MM.1S (cell line): ENCODE measurements around the gene NELFB.
A peak's percentile ranks its signal among the peaks of the same experiment; 100 is the strongest.

Experiments
- DNase-seq: peaks from one replicate; pipeline ENCODE4 v3.0.0-alpha.2; 2015
- H2AFZ ChIP-seq: fragments of 300-600 bp; sonication (generic); 2 replicates; pipeline ENCODE4 v1.6.0; 2016; ENCODE audit warnings: antibody characterized with exemption, low read length
- H3F3A ChIP-seq: fragments of 300-600 bp; sonication (generic); 2 replicates; pipeline ENCODE4 v1.6.1; 2016; ENCODE audit warnings: mild to moderate bottlenecking, antibody characterized with exemption, low read length, moderate library complexity, mixed read lengths; ENCODE audit not compliant: insufficient read depth
- H3K27ac ChIP-seq: fragments of 300-600 bp; sonication (generic); 2 replicates; pipeline ENCODE4 v1.5.1; 2016; ENCODE audit warnings: mild to moderate bottlenecking, low read length
- H3K27me3 ChIP-seq: fragments of 300-600 bp; sonication (generic); replicated peaks from 2 replicates; pipeline ENCODE4 v1.6.0; 2016; ENCODE audit warnings: low read length; ENCODE audit not compliant: insufficient read depth
- H3K36me3 ChIP-seq: fragments of 300-600 bp; sonication (generic); replicated peaks from 2 replicates; pipeline ENCODE4 v1.6.1; 2016; ENCODE audit warnings: mild to moderate bottlenecking, low read length, mixed read lengths; ENCODE audit not compliant: insufficient read depth
- H3K4me1 ChIP-seq: fragments of 300-600 bp; sonication (generic); 2 replicates; pipeline ENCODE4 v1.6.1; 2016; ENCODE audit warnings: low read length, mixed read lengths
- H3K4me2 ChIP-seq: fragments of 300-600 bp; sonication (generic); 2 replicates; pipeline ENCODE4 v1.6.0; 2016; ENCODE audit warnings: low read depth, low read length
- H3K4me3 ChIP-seq: fragments of 300-600 bp; sonication (generic); 2 replicates; pipeline ENCODE4 v1.5.1; 2016; ENCODE audit warnings: low read length, mixed read lengths
- H3K79me2 ChIP-seq: fragments of 300-600 bp; sonication (generic); 2 replicates; pipeline ENCODE4 v1.6.1; 2016; ENCODE audit warnings: mixed run types, low read length, mixed read lengths
- H3K9ac ChIP-seq: fragments of 300-600 bp; sonication (generic); 2 replicates; pipeline ENCODE4 v1.6.1; 2016; ENCODE audit warnings: low read length, mixed read lengths
- H3K9me2 ChIP-seq: fragments of 300-600 bp; sonication (generic); replicated peaks from 2 replicates; pipeline ENCODE4 v1.6.1; 2016; ENCODE audit warnings: mild to moderate bottlenecking, low read length, mixed read lengths; ENCODE audit not compliant: insufficient read depth
- H3K9me3 ChIP-seq: fragments of 300-600 bp; sonication (generic); replicated peaks from 2 replicates; pipeline ENCODE4 v1.6.1; 2016; ENCODE audit warnings: mild to moderate bottlenecking, low read length, mixed read lengths; ENCODE audit not compliant: insufficient read depth
- H4K20me1 ChIP-seq: fragments of 300-600 bp; sonication (generic); 2 replicates; pipeline ENCODE4 v1.6.1; 2016; ENCODE audit warnings: mild to moderate bottlenecking, low read length, moderate library complexity, mixed read lengths; ENCODE audit not compliant: insufficient read depth
- EZH2 ChIP-seq: fragments of 300-600 bp; sonication (generic); optimal IDR thresholded peaks from 2 replicates; pipeline ENCODE3; 2017; ENCODE audit warnings: low read depth, mild to moderate bottlenecking, antibody characterized with exemption, low read length, mixed read lengths
- EZH2phosphoT487 ChIP-seq: fragments of 300-600 bp; sonication (generic); IDR thresholded peaks from 2 replicates; pipeline ENCODE4 v1.6.1; 2018; ENCODE audit warnings: antibody characterized with exemption, low read length
- TF ChIP-seq, protein P1 (sequence below): fragments of 300-600 bp; sonication (generic); IDR thresholded peaks from 2 replicates; pipeline ENCODE4 v1.5.1; 2016; ENCODE audit warnings: antibody characterized with exemption, low read length, mixed read lengths

The NELFB gene

DNA sequence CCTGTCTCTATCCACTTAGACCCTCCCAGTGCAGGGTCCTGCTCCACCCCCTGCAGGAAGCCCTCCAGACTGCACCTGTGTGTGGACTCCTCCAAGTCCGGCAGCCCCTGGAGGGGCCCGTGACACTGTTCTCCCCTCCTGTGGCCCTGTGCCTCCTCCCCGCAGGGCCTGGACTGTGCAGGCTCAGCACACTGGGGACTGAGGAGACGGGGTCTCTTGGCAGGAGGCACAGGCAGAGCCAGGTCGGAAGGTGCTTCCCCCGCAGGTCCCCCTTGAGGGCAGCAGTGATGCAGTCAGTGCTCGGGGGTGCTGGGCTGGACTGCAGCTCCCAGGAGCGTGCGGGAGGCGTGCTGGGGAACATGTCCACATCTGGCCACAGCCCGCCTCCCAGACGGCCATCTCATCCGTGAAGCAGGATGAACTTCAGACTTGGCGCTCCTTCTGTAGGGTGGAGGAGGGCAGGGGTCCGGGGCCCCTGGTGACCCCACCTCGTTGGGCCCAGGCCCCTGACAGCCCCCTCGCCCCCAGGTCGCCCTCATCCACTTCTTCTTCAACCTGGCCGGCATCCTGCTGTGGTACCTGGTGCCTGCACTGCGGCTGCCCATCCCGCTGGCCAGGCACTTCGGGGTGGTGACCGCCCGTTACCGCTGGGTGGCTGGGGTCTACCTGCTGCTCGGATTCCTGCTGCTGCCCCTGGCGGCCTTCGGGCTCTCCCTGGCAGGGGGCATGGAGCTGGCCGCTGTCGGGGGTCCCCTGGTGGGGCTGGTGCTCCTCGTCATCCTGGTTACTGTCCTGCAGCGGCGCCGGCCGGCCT, 19.5 kb upstream of the NELFB start:
- H3K9ac ChIP-seq: no peak overlapping the region; the same call in 1 of the 2 replicates
- H3K4me1 ChIP-seq: peaks cover 9% of the 10 kb centered on the region; the same call in 1 of the 2 replicates

DNA sequence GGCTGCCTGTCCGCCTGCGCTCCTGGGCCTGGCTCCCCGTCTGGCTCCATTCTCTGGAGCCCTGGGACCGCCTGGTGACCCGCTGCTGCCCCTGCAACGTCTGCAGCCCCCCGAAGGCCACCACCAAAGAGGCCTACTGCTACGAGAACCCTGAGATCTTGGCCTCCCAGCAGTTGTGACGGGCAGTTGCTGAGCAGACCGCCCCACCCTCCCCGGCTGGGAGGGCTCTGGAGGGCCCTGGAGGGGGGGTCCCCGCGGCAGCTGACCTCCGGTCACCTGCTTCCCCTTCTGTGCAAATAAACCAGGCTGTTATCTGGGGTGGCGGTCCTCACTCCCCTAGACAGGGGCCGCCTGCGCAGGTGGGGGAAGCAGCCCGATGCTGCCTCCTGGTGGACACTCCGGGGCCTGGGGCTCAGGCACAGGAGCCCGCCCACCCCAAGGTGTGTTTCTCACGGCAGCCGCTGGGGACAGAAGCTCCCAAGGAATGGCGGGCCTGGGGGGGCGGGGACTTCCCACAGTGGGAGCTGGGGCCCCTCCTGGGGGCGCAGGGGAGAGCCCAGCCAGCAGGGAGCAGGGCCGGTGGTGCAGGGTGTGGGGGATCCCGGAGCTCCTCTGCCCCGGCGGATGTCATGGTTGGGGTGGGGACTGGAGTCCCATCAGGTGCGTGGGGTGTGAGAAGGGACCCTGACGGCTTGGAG, 18.7 kb upstream of the NELFB start:
- TF ChIP-seq, protein P1, sequence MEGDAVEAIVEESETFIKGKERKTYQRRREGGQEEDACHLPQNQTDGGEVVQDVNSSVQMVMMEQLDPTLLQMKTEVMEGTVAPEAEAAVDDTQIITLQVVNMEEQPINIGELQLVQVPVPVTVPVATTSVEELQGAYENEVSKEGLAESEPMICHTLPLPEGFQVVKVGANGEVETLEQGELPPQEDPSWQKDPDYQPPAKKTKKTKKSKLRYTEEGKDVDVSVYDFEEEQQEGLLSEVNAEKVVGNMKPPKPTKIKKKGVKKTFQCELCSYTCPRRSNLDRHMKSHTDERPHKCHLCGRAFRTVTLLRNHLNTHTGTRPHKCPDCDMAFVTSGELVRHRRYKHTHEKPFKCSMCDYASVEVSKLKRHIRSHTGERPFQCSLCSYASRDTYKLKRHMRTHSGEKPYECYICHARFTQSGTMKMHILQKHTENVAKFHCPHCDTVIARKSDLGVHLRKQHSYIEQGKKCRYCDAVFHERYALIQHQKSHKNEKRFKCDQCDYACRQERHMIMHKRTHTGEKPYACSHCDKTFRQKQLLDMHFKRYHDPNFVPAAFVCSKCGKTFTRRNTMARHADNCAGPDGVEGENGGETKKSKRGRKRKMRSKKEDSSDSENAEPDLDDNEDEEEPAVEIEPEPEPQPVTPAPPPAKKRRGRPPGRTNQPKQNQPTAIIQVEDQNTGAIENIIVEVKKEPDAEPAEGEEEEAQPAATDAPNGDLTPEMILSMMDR: peak; percentile 98
- TF ChIP-seq EZH2 (no peak), EZH2phosphoT487 (no peak)
- H3K79me2 ChIP-seq: peaks cover 14% of the 10 kb centered on the region
- no peaks in the 10 kb centered on the region for H3K9me2 ChIP-seq
- peaks cover 9% of the 10 kb centered on the region; the same call in 1 of the 2 replicates for H3K4me1 ChIP-seq
- peaks cover 43% of the 10 kb centered on the region for H3K27me3 ChIP-seq
- H3K4me2 ChIP-seq: peak overlapping the region; percentile 68
- no peak overlapping the region; the same call in 1 of the 2 replicates for H3K4me3 ChIP-seq
- H4K20me1 ChIP-seq: no peaks in the 10 kb centered on the region
- H3K27ac ChIP-seq: no peak overlapping the region
- peak; percentile 83 for DNase-seq
- H3K36me3 ChIP-seq: no peaks in the 10 kb centered on the region
- no peaks in the 10 kb centered on the region for H3K9me3 ChIP-seq
- H2AFZ ChIP-seq: no peak overlapping the region
- peaks cover 9% of the 10 kb centered on the region; the same call in 1 of the 2 replicates for H3F3A ChIP-seq
- H3K9ac ChIP-seq: no peak overlapping the region; the same call in 1 of the 2 replicates

More for the DNA sequence above, 19.5 kb upstream of the NELFB start:
- H3K4me3 ChIP-seq: no peak overlapping the region
- H3K27me3 ChIP-seq: peaks cover 51% of the 10 kb centered on the region
- H3K36me3 ChIP-seq: no peaks in the 10 kb centered on the region
- no peaks in the 10 kb centered on the region for H4K20me1 ChIP-seq
- DNase-seq: no peak
- peak overlapping the region; percentile 68 for H3K4me2 ChIP-seq
- H3F3A ChIP-seq: peaks cover 9% of the 10 kb centered on the region; the same call in 1 of the 2 replicates
- H3K9me3 ChIP-seq: no peaks in the 10 kb centered on the region
- no peaks in the 10 kb centered on the region for H3K9me2 ChIP-seq
- H3K27ac ChIP-seq: no peak overlapping the region
- H2AFZ ChIP-seq: no peak overlapping the region
- TF ChIP-seq EZH2phosphoT487: no peak
- TF ChIP-seq, protein P1: no peak
- TF ChIP-seq EZH2: no peak
- H3K79me2 ChIP-seq: peaks cover 14% of the 10 kb centered on the region

- peaks cover 2% of the 10 kb centered on the region for H4K20me1 ChIP-seq
- H3K79me2 ChIP-seq: peaks cover 18% of the 10 kb centered on the region
- peaks cover 9% of the 10 kb centered on the region; the same call in 1 of the 2 replicates for H3F3A ChIP-seq
- H3K36me3 ChIP-seq: no peaks in the 10 kb centered on the region; the same call in 1 of the 2 replicates
- H2AFZ ChIP-seq: no peak overlapping the region
- no peaks in the 10 kb centered on the region for H3K9me3 ChIP-seq
- TF ChIP-seq, protein P1: no peak
- TF ChIP-seq EZH2 (no peak), EZH2phosphoT487 (no peak)
- no peak for DNase-seq
- H3K4me2 ChIP-seq: peak overlapping the region; percentile 68
- H3K4me3 ChIP-seq: no peak overlapping the region; the same call in 1 of the 2 replicates
- no peak overlapping the region; the same call in 1 of the 2 replicates for H3K9ac ChIP-seq
- H3K27me3 ChIP-seq: peaks cover 37% of the 10 kb centered on the region
- peaks cover 9% of the 10 kb centered on the region; the same call in 1 of the 2 replicates for H3K4me1 ChIP-seq
- H3K9me2 ChIP-seq: no peaks in the 10 kb centered on the region
- no peak overlapping the region for H3K27ac ChIP-seq
Observed at GRCh38 chr9:137236936-137237421, 18.1 kb upstream of the NELFB start.
